Measurements from ENCODE around the gene CCDC85B.

DNA sequence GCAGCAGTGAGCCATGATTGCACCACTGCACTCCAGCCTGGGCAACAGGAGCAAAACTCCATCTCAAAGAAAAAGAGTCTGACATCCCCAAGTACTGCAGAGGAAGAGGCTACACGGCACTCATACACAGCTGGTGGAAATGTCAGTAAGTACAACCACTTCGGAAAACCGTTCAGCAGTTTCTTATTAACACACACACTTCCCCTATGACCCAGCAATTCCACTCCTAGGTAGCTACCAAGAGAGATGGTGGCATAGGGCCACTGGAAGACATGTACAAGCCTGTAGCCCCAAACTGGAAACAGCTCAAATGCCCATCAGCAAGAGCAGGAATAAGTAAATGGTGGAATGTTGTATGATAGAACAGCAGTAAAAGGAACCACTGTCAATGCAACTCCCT lies 32.1 kb downstream of the CCDC85B start:
- TF ChIP-seq, protein P1, sequence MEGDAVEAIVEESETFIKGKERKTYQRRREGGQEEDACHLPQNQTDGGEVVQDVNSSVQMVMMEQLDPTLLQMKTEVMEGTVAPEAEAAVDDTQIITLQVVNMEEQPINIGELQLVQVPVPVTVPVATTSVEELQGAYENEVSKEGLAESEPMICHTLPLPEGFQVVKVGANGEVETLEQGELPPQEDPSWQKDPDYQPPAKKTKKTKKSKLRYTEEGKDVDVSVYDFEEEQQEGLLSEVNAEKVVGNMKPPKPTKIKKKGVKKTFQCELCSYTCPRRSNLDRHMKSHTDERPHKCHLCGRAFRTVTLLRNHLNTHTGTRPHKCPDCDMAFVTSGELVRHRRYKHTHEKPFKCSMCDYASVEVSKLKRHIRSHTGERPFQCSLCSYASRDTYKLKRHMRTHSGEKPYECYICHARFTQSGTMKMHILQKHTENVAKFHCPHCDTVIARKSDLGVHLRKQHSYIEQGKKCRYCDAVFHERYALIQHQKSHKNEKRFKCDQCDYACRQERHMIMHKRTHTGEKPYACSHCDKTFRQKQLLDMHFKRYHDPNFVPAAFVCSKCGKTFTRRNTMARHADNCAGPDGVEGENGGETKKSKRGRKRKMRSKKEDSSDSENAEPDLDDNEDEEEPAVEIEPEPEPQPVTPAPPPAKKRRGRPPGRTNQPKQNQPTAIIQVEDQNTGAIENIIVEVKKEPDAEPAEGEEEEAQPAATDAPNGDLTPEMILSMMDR (IDR thresholded peaks at IDR 0.05; ENCODE audit: poor library complexity, severe bottlenecking), result no peak
- TF ChIP-seq POLR2AphosphoS5 (IDR thresholded peaks at IDR 0.05), result no peak
- no peak for TF ChIP-seq EZH2 (IDR thresholded peaks at IDR 0.05; ENCODE audit: borderline replicate concordance, insufficient read depth, low read length, poor library complexity, severe bottlenecking)
- no peak for TF ChIP-seq EP300 (conservative IDR thresholded peaks at IDR 0.05; ENCODE audit: poor library complexity, severe bottlenecking)
- TF ChIP-seq SMC3 (conservative IDR thresholded peaks at IDR 0.05; ENCODE audit: poor library complexity), result no peak

All from neural cell (in vitro differentiated cells).